HepG2 (cell line): ENCODE results near the gene RNGTT. TPM values are rescaled to one million over a fixed set of nuclear protein-coding genes. Genes with fewer than 3 reads are reported as not detected.

Experiments used
- FOSL1 ChIP-seq: sonication (generic); formaldehyde crosslinking; IDR thresholded peaks from 2 replicates; pipeline ENCODE4 v1.9.0; 2021; ENCODE audit warnings: missing genetic modification reagents, borderline replicate concordance
- GATAD2A ChIP-seq: IDR thresholded peaks from 2 replicates; pipeline ENCODE4 v1.6.1; 2016
- HDAC1 ChIP-seq: sonication (generic); formaldehyde crosslinking; IDR thresholded peaks from 2 replicates; pipeline ENCODE4 v1.5.1; 2020; ENCODE audit warnings: mild to moderate bottlenecking, missing genetic modification reagents
- MIER2 ChIP-seq: IDR thresholded peaks from 2 replicates; pipeline ENCODE4 v1.6.1; 2016; ENCODE audit warnings: missing biosample characterization, missing genetic modification reagents
- PAF1 ChIP-seq: IDR thresholded peaks from 2 replicates; pipeline ENCODE4 v1.6.1; 2016; ENCODE audit warnings: missing genetic modification reagents, missing compliant biosample characterization
- TGIF2 ChIP-seq: IDR thresholded peaks from 2 replicates; pipeline ENCODE4 v1.6.1; 2016; ENCODE audit warnings: control low read depth, missing compliant biosample characterization
- ZC3H13 ChIP-seq: sonication (generic); formaldehyde crosslinking; IDR thresholded peaks from 2 replicates; pipeline ENCODE4 v1.8.1; 2023; ENCODE audit warnings: mild to moderate bottlenecking, missing genetic modification reagents, moderate library complexity
- ZNF317 ChIP-seq: sonication (generic); formaldehyde crosslinking; IDR thresholded peaks from 2 replicates; pipeline ENCODE4 v1.5.0; 2020; ENCODE audit warnings: mild to moderate bottlenecking, missing genetic modification reagents
- ZNF33A ChIP-seq: sonication (generic); formaldehyde crosslinking; IDR thresholded peaks from 2 replicates; pipeline ENCODE4 v1.5.1; 2020; ENCODE audit warnings: missing genetic modification reagents, mild to moderate bottlenecking, moderate library complexity, borderline replicate concordance
- ZNF431 ChIP-seq: sonication (generic); formaldehyde crosslinking; IDR thresholded peaks from 2 replicates; pipeline ENCODE4 v1.9.0; 2022; ENCODE audit warnings: missing genetic modification reagents, low read depth, mild to moderate bottlenecking, borderline replicate concordance
- ZNF432 ChIP-seq: sonication (generic); formaldehyde crosslinking; IDR thresholded peaks from 2 replicates; pipeline ENCODE4 v1.5.0; 2020; ENCODE audit warnings: missing genetic modification reagents, mild to moderate bottlenecking, borderline replicate concordance
- ZNF616 ChIP-seq: sonication (generic); formaldehyde crosslinking; IDR thresholded peaks from 2 replicates; pipeline ENCODE4 v1.5.0; 2020; ENCODE audit warnings: low read depth, mild to moderate bottlenecking, missing genetic modification reagents
- ZNF724P ChIP-seq: sonication (generic); formaldehyde crosslinking; IDR thresholded peaks from 2 replicates; pipeline ENCODE4 v1.8.0; 2022; ENCODE audit warnings: missing genetic modification reagents, borderline replicate concordance
- polyA plus RNA-seq, 8 experiments: library from polyadenylated mRNA; depleted of rRNA in 3 of 8; stranded (reverse) in 7 of 8; unstranded in 1 of 8; fragments of >200 nt; fragmentation: Illumina TruSeq in 4 of 8; extraction: Trizol in 4 of 8; gene quantifications; 2 replicates each; pipeline versions ENCODE4 v1.2.1 to v1.2.3, GENCODE V29; 2011 to 2016; ENCODE audit warnings: low read depth in 4 of 8, missing spikeins in 1 of 8, mixed read lengths in 1 of 8; ENCODE audit not compliant: insufficient read depth in 1 of 8
- total RNA-seq, 5 experiments: library from RNA; depleted of rRNA; stranded (reverse); fragments of >200 nt; fragmentation: Illumina TruSeq; extraction: Trizol; gene quantifications; 2 replicates each; pipeline ENCODE4 v1.2.3, GENCODE V29; 2016; ENCODE audit warnings: low read depth in 1 of 5
- TF ChIP-seq, protein P1 (sequence below): sonication (generic); formaldehyde crosslinking; IDR thresholded peaks from 2 replicates; pipeline ENCODE4 v1.5.1; 2020; ENCODE audit warnings: missing genetic modification reagents, mild to moderate bottlenecking, borderline replicate concordance
- TF ChIP-seq, protein P2 (sequence below): IDR thresholded peaks from 2 replicates; pipeline ENCODE4 v1.6.1; 2016
- TF ChIP-seq, protein P3 (sequence below): sonication (generic); formaldehyde crosslinking; IDR thresholded peaks from 2 replicates; pipeline ENCODE4 v1.8.1; 2023; ENCODE audit warnings: mild to moderate bottlenecking, missing genetic modification reagents
- TF ChIP-seq, protein P4 (sequence below): sonication (generic); formaldehyde crosslinking; IDR thresholded peaks from 2 replicates; pipeline ENCODE4 v1.5.0; 2020; ENCODE audit warnings: mild to moderate bottlenecking, low read depth, missing genetic modification reagents, borderline replicate concordance
- TF ChIP-seq, protein P5 (sequence below): sonication (generic); formaldehyde crosslinking; IDR thresholded peaks from 2 replicates; pipeline ENCODE4 v1.4.0; 2020; ENCODE audit warnings: mild to moderate bottlenecking, missing genetic modification reagents, borderline replicate concordance
- TF ChIP-seq, protein P6 (sequence below): sonication (generic); formaldehyde crosslinking; IDR thresholded peaks from 2 replicates; pipeline ENCODE4 v1.5.0; 2020; ENCODE audit warnings: mild to moderate bottlenecking, missing genetic modification reagents, moderate library complexity
- TF ChIP-seq, protein P7 (sequence below): sonication (generic); formaldehyde crosslinking; IDR thresholded peaks from 2 replicates; pipeline ENCODE4 v1.4.0; 2020; ENCODE audit warnings: mild to moderate bottlenecking, low read depth, missing genetic modification reagents
- TF ChIP-seq, protein P8 (sequence below): sonication (generic); formaldehyde crosslinking; IDR thresholded peaks from 2 replicates; pipeline ENCODE4 v1.4.0; 2020; ENCODE audit warnings: missing genetic modification reagents; ENCODE audit errors: not compliant biosample characterization

RNGTT gene
- total and polyA plus RNA-seq, 2 of the 13 experiments (the other 11 are each of a cell fraction or from before 2014, with no cell fraction given), result 6.0 to 22.6 TPM

DNA sequence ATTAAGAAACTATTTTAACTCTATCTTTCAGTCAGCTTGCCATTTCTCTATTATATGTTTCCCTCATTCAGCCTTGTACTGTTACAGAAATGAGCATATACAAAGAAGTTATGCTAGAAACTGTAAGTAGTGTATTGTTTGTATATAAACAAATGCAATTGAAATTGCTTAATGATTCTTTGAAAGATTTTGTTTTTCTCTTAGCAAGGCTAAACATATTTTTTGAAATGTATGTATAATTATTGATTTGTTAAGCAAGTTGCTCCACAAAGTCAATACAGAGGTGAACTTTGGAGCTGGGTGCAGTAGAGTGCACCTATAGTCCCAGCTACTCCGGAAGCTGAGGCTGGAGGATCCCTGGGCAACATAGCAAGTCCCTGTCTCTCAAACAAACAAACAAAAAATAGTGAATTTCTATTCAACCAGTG, 253.6 kb downstream of the RNGTT start (continued):
- TF ChIP-seq, protein P1, sequence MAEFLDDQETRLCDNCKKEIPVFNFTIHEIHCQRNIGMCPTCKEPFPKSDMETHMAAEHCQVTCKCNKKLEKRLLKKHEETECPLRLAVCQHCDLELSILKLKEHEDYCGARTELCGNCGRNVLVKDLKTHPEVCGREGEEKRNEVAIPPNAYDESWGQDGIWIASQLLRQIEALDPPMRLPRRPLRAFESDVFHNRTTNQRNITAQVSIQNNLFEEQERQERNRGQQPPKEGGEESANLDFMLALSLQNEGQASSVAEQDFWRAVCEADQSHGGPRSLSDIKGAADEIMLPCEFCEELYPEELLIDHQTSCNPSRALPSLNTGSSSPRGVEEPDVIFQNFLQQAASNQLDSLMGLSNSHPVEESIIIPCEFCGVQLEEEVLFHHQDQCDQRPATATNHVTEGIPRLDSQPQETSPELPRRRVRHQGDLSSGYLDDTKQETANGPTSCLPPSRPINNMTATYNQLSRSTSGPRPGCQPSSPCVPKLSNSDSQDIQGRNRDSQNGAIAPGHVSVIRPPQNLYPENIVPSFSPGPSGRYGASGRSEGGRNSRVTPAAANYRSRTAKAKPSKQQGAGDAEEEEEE, result no peak
- no peak for TF ChIP-seq ZNF724P (CRISPR knock-in tag)
- TF ChIP-seq, protein P2, sequence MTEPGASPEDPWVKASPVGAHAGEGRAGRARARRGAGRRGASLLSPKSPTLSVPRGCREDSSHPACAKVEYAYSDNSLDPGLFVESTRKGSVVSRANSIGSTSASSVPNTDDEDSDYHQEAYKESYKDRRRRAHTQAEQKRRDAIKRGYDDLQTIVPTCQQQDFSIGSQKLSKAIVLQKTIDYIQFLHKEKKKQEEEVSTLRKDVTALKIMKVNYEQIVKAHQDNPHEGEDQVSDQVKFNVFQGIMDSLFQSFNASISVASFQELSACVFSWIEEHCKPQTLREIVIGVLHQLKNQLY (CRISPR knock-in tag), result no peak
- TF ChIP-seq FOSL1 (CRISPR knock-in tag), result no peak
- TF ChIP-seq PAF1 (CRISPR knock-in tag), result no peak
- TF ChIP-seq ZNF431 (CRISPR knock-in tag), result no peak
- TF ChIP-seq ZNF317 (CRISPR knock-in tag), result no peak
- TF ChIP-seq, protein P3, sequence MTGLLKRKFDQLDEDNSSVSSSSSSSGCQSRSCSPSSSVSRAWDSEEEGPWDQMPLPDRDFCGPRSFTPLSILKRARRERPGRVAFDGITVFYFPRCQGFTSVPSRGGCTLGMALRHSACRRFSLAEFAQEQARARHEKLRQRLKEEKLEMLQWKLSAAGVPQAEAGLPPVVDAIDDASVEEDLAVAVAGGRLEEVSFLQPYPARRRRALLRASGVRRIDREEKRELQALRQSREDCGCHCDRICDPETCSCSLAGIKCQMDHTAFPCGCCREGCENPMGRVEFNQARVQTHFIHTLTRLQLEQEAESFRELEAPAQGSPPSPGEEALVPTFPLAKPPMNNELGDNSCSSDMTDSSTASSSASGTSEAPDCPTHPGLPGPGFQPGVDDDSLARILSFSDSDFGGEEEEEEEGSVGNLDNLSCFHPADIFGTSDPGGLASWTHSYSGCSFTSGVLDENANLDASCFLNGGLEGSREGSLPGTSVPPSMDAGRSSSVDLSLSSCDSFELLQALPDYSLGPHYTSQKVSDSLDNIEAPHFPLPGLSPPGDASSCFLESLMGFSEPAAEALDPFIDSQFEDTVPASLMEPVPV (CRISPR knock-in tag), result 0 out of 2 replicates have a peak, but pooled peaks have one; percentile 25
- no peak for TF ChIP-seq ZNF616 (CRISPR knock-in tag)
- TF ChIP-seq, protein P4, sequence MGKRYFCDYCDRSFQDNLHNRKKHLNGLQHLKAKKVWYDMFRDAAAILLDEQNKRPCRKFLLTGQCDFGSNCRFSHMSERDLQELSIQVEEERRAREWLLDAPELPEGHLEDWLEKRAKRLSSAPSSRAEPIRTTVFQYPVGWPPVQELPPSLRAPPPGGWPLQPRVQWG (CRISPR knock-in tag), result no peak
- TF ChIP-seq GATAD2A, result peak; percentile 97
- TF ChIP-seq, protein P5, sequence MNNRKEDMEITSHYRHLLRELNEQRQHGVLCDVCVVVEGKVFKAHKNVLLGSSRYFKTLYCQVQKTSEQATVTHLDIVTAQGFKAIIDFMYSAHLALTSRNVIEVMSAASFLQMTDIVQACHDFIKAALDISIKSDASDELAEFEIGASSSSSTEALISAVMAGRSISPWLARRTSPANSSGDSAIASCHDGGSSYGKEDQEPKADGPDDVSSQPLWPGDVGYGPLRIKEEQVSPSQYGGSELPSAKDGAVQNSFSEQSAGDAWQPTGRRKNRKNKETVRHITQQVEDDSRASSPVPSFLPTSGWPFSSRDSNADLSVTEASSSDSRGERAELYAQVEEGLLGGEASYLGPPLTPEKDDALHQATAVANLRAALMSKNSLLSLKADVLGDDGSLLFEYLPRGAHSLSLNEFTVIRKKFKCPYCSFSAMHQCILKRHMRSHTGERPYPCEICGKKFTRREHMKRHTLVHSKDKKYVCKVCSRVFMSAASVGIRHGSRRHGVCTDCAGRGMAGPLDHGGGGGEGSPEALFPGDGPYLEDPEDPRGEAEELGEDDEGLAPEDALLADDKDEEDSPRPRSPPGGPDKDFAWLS (CRISPR knock-in tag), result no peak
- no peak for TF ChIP-seq TGIF2 (CRISPR knock-in tag)
- TF ChIP-seq, protein P6, sequence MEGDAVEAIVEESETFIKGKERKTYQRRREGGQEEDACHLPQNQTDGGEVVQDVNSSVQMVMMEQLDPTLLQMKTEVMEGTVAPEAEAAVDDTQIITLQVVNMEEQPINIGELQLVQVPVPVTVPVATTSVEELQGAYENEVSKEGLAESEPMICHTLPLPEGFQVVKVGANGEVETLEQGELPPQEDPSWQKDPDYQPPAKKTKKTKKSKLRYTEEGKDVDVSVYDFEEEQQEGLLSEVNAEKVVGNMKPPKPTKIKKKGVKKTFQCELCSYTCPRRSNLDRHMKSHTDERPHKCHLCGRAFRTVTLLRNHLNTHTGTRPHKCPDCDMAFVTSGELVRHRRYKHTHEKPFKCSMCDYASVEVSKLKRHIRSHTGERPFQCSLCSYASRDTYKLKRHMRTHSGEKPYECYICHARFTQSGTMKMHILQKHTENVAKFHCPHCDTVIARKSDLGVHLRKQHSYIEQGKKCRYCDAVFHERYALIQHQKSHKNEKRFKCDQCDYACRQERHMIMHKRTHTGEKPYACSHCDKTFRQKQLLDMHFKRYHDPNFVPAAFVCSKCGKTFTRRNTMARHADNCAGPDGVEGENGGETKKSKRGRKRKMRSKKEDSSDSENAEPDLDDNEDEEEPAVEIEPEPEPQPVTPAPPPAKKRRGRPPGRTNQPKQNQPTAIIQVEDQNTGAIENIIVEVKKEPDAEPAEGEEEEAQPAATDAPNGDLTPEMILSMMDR, result no peak
- TF ChIP-seq, protein P7, sequence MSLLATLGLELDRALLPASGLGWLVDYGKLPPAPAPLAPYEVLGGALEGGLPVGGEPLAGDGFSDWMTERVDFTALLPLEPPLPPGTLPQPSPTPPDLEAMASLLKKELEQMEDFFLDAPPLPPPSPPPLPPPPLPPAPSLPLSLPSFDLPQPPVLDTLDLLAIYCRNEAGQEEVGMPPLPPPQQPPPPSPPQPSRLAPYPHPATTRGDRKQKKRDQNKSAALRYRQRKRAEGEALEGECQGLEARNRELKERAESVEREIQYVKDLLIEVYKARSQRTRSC (CRISPR knock-in tag), result no peak
- TF ChIP-seq ZC3H13, result no peak
- TF ChIP-seq ZNF33A (CRISPR knock-in tag), result peak; percentile 57; the same call in 1 of the 2 replicates
- TF ChIP-seq MIER2 (CRISPR knock-in tag), result 0 out of 2 replicates have a peak, but pooled peaks have one; percentile 44
- no peak for TF ChIP-seq ZNF432 (CRISPR knock-in tag)
- peak; percentile 85 for TF ChIP-seq HDAC1 (CRISPR knock-in tag)
- TF ChIP-seq, protein P8, sequence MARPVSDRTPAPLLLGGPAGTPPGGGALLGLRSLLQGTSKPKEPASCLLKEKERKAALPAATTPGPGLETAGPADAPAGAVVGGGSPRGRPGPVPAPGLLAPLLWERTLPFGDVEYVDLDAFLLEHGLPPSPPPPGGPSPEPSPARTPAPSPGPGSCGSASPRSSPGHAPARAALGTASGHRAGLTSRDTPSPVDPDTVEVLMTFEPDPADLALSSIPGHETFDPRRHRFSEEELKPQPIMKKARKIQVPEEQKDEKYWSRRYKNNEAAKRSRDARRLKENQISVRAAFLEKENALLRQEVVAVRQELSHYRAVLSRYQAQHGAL (CRISPR knock-in tag), result no peak
